ENCODE results near the gene MMP24OS. TPM values are rescaled to one million over a fixed set of nuclear protein-coding genes. Genes with fewer than 3 reads are reported as not detected.

MMP24OS gene
- polyA plus RNA-seq, 12 donors = 15.5 to 99.2 (median 21.3) TPM; not detected in 1

DNA sequence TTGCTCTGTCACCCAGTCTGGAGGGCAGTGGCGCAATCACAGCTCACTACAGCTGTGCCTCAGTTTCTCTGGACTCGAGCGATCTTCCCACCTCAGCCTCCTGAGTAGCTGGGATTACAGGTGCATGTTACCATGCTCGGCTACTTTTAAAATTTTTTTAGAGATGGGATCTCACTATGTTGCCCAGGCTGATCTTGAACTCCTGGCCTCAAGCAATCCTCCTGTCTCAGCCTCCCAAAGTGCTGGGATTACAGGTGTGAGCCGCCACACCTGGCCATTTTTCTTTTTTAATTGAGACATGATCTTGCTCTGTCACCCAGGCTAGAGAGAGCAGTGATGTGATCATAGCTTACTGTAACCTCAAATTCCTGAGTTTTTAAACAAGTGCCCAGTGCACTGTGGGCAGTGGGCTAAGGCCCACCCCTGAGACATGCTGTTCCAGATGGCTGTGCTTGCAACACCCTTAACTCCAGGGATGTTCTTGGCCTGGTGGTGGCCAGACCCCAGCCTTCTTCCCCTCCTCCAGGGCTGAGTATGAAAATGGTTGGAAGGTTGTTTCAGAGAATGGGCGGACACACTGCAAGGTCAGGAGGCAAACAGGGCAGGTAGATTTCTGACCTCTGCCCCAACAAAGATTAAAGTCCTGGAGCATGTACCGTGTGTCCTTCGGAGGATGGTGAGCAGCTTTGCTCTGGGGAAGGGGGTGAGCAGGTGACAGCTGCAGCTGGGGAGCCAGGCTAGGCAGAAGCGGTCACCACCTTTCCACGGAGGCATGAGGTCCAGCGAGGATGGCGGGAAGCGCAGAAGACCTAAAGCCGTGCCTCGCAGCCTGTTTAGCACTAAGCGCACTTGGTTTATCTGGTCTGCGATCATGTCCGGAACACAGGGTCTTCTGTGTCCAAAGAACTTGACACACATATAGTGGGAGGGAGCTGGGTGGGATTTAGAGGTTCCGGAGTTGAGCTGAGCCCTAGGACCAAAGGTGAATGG, 15.7 kb upstream of the MMP24OS start:
- DNase-seq = no peak

DNA sequence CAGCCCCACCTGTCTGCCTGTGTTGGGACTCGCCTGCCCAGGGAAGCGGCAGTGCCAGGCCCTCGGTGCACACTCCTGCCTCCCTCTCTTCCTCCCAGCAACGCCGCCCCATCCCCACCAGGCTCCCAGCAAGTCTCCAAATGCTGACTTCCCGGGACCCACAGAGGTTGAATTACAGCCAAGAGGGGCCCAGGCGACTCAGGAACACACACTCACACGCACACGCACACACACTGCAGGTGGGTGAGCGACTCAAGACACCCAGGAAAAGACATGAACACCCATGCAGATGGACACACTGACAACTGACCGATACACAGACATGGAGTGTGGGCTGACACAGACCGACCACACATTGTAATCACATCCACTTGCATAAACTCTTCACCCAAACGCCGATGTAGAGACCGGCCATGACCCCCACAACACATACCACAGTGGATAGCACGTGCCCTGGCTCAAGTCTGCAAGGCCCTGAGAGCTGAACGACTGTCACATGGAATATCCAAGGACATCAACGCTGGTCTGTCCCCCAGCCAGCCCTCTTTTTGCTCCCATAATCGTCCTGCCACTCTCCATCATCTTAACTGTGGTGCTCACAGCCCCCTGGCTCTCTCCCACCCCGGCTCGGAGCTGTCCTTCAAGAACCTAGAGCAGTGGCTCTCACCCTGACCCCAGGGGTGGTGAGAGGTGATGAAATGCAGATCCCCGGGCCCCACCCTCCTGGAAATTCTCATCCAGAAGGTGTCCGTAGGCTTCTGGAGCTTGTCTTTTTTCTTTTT, 14.8 kb upstream of the MMP24OS start:
- DNase-seq = no peak

DNA sequence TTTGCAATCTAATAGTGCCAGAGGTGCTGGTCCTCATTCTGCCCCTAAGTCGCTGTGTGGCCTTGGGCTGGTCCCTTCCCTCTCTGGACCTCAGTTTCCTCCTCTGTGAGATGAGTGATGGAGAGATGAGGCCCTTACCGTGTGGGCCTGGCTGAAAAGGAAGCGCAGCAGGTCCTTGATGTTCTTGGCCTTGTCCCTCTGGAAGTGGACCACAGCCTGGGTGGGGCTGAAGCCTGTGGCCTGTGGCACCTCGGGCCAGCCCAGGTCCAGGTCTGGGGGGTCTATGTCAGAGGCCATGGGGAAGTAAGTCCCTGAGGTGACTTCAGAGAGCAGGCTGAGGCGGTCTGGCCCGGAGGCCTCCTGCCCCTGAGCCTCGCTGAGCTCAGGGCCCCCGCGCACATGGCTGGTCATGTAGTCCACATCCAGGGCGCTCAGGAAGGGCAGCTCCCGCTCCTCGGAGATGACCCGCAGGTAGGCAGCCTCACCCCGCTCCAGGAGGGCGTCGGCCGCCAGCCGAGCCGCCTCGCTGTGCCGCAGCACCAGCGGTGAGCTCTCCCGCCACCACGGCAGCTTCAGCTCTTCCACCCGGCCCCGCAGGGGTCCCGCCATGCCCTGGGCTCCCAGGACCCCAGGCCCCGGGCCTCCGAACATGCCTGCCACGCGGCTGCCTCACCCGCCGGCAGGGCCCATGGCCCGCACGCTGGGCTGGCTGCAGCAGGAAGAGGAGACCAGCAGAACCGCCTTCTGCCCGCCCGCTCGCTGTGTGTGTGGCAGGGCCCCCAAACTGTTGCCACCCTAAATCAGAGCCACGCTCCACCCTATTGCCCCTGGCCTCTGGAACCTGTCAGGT, 14.0 kb upstream of the MMP24OS start, which contains the start of gene FAM83C:
Gene FAM83C, minus strand, starts transcription at position 772 of the 850 bp plus-strand sequence. Its CDS starts 121 bp downstream, at position 651.
- no peak for DNase-seq

DNA sequence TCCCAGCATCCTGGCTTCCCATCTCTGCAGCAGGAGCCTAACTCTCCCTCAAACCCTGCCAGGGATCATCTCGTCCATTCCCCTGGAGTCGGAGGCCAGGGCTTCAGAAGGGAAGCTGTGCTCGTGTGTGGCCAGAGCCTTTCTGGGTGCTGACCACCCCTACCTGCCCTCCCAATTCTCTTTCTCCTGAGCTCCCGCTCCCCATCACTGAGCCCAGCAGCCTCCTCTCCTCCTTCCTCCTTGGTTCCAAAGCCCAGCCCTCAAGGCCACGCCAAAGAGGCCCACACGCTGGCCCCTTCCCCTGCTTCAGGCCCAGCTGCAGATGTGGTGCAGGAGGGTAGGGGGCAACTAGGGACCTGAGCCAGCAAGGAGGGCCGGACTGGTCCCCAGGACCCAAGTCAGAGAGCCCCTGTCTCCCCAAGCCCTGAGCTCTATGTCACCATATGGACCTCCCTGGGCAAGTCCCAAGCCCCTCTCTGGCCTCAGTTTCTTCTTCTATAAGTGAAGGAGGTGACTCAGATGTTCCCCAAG, 13.0 kb upstream of the MMP24OS start:
- DNase-seq = no peak

DNA sequence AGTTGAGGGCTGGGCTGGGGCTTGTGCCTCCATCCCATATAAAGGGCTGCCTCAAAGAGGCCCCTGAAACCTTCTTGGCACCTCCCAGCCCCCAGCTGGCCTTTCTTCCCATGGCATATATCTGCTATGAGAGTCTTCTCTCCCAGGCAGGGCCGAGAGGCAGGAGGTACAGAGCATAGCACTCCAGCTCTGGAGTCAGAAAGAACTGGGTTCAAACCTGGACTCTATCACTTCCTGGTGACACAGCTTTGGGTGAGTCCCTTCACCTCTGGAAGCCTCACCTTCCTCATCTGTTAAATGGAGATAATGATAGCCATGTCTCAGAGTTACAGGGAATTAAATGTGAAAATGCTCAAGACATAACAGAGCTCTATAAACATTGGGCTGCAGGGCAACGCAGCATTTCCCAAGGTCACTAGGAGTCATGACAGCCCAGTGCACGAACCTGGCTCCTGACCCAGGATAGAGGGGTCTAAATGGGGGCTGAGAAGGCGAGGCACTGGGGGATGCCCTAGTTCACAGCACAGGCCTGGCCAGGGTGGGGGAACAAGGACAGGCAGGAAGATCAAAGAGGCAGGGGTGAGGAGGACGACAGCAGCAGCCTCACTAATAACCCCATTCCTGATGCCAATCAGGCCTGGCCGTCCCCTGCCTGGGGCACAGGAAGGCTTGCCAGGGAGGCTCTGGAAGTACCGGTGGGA, 12.4 kb upstream of the MMP24OS start:
- DNase-seq = no peak

DNA sequence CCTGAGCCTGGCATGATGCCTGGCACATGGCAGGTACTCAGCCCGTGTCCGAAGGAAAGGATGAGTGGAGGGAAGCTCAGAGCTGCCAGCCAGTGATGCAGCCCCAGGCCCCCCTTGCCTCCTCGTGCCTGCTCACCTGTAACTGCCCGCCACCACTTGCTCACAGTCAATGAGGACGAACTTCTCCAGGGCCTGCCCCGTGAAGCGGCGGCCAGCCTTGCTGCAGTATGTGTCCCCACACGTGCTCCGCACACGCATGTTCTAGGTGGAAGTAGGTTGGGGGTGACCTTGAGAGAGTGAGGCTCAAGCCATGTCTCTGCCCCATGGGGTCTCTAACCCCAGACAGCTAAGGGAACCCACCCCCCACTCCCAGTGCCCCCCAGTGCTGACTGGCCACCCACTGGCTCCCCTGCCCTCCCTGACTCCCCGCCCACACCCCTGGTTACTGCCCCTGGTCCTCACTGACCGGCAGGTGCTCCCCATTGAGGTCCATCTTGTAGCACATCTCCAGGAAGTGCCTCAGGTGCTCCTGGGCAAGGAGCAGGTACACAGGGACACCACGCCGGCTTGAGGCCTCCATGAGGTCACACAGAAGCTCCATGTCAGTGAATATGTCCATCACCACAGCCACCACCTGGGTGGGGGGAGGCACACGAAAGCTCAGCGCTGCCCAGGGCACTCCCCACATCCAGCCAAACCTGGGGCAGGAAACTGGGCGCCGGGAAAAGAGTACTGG, 10.6 kb upstream of the MMP24OS start:
- no peak for DNase-seq

DNA sequence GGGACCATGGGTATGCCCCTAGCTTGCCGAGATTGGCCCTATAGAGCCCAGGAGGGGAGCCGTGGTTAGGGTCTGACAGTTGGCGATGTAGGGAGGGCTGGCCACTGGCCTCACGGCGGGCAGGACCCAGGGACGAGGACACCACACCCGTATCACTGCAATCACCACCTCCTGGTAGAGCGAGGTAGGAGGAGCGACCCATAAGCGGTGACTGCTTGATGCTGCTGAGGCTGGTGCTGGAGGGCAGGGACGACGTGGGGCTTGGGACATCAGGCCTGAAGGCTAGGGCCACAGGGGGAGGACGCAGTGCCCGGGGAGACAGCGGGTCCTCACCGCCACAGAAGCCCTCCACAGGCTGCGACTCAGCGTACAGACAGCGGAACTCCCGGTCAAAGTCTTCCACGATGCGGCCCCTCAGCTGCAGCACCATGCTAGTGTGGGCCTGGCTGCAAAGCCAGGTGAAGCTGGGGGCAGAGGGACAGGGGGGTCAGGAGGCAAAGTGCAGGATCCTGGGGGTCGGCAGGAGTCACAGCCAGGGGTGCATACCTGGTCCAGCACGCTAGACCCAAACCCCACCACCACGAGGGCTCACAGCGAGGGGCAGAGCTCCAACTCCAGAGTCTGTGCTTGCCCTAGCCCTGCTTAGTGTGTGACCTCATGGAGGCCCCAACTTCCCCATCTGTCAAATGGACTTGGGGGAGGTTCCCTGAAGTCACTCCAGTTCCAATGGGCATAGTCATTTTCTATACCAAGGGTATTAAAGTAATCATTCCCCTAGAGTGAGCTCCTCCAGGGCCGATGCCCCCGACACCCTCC, 9.8 kb upstream of the MMP24OS start:
- no peak for DNase-seq

DNA sequence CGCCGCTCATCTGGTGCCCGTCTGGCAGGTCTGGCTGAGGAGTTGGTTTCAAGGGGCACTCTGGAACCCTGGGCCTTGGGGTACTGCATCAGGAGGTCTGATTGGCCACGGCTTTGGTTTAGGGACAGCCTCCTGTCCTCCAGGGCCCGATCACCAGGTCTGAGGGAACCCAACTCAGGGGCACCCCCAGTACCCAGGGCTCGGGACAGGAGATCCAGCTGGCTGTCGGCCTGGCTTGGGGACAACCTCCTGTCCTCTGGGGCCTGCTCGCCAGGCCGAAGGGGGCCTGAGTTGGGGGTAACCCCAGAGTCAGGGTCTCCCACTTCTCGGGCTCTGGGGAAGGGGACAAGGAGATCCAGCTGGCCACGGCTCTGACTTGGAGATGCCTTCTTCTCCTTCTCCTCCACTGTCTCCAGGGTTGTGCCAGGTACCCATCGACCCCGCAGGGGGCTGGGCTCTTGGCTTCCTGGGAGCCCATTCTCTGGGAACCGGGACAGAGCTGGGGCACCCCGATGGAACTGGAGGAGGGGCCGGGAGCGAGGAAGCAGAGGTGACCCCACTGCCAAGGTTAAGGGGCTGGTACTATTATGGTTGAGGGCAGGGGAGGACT, 9.1 kb upstream of the MMP24OS start:
- no peak for DNase-seq

DNA sequence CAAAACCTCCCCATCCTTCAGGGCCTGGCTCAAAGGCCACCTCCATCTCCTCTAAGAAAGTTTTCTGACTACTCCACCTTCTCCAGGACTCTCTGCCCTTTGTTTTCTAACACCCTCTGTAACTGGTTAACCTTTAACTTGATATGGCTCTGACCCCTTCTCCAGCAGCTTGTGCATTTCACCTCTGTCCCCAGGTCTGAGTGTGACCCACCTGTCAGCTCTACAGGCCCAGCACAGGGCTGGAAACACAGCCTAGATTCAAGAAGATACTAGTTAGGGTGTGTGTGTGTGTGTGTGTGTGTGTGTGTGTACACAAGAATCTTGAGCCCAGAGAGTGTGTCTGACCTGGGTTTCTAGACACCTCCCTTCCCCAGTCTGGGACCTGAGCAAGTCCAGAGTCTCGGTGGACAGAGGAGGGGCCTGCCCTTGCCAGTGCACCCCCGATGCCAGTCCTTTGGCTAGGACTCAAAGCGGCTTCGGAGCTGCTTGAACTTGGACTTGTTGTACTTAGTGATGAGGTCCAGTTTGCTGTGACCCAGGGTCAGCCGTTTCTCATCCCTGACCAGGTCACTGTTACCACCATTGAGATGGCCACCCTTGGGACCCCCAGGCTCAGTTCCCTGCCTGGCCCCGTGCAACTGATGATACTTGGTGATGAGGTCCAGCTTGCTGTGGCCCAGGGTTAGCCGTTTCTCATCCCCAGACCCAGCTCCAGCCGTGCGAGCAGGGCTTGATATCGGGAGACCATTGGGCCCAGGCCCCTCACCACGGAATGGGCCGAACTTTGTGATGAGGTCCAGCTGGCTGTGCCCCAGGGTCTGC, 8.4 kb upstream of the MMP24OS start:
- DNase-seq = no peak

DNA sequence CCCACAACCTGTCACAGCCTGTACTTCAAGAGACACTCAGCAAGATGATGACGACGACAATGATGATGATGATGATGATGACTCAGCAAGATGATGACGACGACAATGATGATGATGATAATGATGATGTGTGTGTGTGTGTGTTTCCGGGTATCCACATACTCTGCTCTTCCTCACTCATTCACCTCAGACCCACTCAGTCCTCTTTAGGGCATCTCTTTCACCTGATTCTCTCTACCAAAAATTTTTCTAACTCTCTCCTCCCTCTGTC, 7.8 kb upstream of the MMP24OS start:
- no peak for DNase-seq

DNA sequence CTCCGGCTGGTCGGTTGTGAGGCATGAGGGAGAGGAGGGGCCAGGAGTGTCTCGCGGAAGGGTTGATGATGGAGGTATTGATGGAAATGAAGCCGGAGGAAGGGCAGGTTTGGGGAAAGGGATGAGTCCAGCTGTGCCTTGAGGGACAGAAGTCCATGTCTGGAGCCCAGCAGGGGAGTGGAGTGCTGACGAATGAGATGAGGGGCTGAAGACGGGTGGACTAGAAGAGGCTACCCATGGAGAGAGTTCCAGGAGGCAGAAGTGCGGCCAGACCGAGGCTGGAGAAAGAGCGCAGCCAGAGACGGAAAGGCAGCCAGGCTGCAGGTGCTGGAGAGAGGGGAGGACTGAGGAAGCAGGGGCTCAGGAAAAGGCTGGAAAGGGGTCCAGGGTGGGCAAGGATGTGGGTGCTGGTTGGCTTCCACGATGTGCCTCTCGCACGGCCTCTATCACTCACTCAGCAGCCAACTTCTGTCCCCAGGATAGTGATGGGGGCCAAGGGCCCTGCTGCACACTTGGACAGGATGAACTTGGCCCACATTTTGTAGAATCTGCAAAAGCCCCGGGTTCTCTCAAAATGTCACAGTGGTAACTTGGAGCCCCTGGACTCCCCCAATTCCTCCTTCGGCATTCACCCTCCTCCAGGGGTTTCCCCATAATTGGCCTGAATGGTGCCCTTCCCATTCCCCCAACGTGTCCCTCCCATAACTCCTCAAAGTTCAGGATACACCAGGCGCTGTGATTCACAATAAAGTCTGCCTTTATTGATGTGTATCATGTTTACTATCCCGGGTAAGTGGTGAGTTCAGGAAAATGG, 7.3 kb upstream of the MMP24OS start:
- no peak for DNase-seq

DNA sequence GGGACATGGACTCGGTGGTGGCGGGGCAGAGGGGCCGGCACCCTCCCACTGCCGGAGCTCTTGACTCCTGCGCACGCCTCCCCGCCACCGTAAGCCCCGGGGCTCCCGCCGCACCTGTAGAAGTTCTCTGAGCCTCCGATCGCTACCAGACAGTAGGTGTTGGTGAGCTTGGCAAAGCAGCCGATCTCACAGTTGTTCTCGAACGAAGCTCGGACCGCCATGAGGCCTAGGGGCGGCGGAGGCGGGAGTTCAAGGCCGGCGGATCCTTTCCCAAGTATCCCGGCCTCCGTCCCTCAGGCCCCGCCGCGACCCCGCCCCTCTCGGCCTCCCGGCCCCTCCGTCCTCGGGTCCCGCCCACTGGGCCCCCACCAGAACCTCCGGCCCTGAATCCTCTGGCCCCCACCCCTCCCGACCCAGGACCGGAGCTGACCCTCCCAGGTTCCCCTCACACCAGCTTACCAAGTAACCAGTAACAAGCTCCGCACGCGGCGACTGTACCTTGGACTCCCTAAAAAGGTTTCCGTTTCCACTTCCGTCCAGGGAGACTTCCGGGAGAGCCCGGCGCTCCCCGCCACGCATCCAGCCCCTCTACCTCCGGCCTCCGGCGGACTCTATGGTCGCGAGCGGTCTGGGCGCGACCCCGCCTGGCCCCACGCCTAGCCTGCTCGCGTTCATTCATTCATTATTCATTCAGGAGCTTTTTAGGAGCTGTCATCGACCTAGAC, 6.5 kb upstream of the MMP24OS start, which contains the start of gene EIF6:
Gene EIF6, minus strand, starts transcription at position 506 of the 725 bp plus-strand sequence. Its CDS starts 285 bp downstream, at position 221.
- peak; percentile 93 for DNase-seq

DNA sequence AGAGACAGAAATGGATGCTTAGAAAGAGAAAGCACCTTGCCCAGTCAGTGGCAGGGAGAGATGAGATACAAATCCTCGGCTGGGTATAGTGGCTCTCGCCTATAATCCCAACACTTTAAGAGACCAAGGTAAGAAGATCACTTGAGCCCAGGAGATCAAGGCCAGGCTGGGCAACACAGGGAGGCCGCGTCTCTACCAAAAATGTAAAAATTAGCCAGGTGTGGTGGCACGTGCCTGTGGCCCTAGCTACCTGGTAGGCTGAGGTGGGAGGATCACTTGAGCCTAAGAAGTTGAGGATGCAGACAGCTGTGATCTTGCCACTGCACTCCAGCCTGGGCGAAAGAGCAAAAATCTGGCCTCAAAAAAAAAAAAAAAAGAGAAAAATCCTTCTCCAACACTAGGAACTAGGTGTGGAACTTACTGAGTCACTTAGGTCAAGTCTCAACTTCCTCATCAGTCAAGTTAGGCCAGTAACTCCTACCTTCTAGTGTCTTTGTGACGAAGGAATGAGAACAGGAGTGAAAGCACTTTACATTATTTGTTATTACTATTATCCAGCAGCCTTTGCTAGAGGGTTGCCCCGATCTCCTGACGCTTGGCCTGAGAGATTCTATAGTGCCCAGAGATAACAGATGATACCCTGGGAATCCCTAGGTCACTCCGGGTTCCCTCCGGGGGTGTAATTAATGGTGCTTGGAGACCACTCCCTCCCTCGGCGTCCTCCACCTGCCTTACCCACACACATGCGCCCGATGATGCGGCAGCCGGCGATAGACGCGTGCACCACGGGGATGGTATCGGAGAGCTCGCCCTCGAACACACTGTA, 5.7 kb upstream of the MMP24OS start:
- no peak for DNase-seq

DNA sequence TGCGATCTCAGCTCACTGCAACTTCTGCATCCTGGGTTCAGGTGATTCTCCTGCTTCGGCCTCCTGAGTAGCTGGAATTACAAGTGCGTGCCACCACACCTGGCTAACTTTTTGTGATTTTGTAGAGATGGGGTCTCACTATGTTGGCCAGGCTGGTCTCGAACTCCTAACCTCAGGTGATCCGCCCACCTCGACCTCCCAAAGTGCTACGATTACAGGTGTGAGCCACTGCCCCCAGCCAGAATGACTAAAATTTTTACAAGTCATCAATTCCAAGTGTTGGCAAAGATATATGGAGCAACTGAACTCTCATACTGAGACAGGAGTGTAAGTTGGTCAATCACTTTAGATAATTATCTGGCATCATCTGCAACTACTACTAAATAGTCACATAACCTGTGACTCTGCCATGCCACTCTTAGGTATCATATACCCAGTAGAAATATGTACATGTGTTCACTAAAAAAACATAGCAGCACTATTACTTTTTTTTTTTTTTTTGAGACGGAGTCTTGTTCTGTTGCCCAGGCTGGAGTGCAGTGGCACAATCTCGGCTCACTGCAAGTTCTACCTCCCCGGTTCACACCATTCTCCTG, 3.7 kb upstream of the MMP24OS start:
- DNase-seq = no peak

DNA sequence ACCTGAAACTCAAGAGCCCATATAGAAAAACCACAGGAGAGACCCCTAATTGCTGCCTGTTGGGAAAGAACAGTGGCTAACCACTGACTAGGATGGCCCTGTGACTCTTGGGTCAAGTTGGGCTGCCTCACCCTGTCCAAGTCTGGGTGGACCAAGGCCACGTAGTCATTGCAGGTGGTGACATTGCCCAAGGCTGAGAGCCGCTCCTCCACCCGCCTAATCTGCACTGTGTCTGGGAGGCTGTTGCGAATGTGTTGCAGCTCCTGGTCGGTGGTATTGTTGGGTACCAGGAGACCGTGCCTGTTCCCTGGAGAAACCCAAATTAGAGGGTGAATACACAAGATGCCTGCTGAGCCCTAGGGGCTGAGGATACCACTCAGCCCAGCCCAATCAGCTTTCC, 2.6 kb upstream of the MMP24OS start:
- DNase-seq = no peak

Data from muscle of arm (tissue), 12 donors.